NCI-H187 treated with DMSO at 0.1 percent for 48 hours (cell line): Measurements from ENCODE around the gene CNDP1.

Experiments used
- DNase-seq: peaks from one replicate; lab custom pipeline; 2025; lab: John Stamatoyannopoulos, UW

CNDP1 gene

DNA sequence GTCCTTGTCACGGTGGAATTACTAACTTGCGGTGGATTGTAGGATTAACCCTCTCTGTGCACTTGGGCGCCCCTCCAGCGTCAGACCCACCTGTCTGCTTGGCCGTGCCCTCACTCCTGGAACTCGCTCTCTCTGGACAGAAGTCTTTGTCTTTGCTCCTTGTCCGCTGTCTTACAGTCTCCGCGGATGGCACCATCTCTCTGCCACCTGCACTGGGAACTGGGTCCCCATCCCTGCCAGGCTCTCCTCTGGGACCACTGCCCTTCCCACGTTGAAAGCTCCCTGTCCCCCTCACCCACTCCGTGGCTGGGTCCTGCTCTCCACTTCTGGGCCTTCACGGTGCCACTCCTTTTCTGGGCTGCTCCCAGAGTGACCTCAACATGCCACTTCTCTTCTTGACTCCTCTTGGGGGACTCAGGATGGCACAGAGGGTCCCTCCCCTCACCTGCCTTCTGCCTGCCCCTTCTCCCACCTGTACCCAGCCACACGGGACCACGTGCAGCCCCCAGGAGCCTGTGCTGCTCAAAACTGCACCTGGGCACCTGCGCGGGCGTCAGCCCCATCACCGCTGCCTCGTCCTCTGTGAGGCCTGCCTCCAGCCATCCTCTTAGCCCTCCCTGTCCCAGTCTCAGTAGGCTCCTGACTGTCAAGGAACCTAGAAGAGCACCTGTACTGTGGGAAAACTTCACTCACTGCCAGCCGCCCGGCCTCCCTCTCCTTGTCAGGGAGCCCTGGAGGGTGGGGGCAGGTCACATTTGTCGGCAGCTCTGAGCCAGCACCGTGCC, 27.0 kb upstream of the CNDP1 start:
- DNase-seq, result no peak

DNA sequence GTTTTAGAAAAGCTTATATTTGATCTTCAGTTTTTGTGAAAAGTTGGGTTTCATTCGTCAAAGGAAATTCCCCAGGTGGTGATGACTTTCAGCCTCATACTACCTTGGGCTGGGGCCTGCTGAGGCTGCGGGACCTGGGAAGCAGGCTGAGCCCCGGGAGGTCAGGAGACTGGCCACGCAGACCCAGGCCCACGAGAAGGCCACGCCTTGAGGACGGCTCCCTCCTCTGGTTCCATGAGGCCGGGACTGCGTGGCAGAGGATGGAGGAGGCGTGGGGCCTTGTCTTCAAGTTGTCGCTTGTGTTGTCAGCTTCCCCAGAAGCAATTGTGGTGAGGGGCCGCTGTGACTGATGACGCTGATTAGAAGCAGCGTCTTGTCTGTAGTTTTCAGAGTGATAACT, 26.4 kb upstream of the CNDP1 start:
- DNase-seq, result no peak

DNA sequence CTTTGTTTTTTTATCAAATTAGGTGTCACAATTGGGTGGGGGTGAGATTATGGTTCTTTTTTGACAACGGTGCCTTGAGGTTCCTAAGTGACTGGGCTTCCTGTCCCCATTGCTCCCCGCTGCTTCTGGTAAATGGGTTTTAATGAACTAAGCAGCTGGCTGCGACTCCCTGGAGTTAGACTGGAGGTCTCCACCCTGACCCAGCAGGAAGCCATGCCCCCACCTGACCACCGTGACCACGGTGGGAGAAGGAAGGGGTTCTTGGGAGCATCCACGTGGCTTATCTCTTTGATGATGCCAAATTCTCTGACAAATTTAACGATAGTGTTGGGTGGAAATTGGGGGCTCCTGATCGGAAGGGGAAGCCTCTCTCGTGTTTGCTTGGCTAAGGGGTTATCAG, 25.9 kb upstream of the CNDP1 start:
- no peak for DNase-seq

DNA sequence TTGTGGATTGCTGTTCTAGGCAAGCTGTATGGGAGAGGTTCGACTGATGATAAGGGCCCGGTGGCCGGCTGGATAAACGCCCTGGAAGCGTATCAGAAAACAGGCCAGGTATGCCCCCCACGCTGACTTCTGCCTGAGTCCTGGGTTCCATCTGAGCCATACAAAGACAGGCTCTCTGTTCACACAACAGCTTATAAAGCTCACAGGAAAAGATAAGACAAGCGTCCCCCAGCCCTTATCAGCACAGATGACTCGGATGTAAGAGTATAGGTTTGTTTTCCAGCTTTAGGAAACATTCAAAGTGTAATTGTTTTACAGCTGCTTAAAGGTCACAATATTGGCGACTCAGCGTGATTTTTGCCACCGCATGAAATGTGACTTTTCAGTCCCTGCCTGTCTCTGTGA, 25.5 kb upstream of the CNDP1 start:
- no peak for DNase-seq

DNA sequence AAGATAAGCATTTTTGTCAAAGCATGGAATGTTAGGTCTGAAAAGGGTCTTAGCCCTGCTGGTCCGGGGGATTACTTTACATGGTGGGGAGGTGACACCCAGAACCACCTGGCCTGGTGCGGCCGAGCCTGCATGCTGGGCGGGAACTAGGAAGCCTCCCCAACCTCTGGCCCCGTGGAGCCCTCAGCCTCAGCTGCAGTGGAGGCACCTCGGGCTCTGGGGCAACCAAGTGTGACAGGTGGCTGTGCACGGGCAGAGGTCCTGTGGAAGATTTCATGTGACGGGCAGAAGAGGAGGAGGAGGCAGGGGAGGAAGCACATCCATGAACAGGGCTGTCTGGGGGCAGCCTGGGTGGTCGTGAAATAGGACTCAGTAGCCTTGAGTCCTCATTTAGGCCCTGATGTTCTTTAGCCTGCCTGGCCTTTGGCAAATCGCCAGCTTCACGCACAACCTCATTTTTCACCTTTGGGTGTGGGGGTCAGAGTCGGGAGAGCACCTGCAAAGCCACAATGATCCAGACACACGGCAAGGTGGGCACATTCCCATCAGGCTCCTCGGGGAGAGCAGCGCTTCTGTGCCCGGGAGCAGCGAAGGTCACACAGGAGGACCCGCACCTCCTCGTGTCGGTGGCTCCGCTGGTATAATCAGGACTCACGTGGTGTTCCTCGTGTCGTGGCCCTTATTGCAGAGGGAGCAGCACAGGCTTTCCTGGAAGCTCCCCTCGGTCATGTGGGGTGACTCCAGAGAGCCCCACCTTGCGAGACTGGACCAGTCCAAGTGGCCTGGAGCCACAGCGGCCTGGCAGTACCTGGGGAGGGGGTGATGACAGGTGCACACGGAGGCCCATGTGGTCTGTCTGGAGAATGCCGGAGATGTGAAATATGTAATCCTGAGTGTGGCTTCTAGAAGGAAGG, 24.2 kb upstream of the CNDP1 start:
- DNase-seq, result no peak

DNA sequence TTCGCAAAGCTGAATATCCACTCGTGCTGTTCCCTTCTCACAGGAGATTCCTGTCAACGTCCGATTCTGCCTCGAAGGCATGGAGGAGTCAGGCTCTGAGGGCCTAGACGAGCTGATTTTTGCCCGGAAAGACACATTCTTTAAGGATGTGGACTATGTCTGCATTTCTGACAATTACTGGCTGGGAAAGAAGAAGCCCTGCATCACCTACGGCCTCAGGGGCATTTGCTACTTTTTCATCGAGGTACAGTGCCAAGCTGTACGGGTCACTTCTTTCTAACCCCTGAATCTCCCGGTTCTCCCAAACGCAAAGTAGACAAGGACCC, 23.6 kb upstream of the CNDP1 start:
- no peak for DNase-seq

DNA sequence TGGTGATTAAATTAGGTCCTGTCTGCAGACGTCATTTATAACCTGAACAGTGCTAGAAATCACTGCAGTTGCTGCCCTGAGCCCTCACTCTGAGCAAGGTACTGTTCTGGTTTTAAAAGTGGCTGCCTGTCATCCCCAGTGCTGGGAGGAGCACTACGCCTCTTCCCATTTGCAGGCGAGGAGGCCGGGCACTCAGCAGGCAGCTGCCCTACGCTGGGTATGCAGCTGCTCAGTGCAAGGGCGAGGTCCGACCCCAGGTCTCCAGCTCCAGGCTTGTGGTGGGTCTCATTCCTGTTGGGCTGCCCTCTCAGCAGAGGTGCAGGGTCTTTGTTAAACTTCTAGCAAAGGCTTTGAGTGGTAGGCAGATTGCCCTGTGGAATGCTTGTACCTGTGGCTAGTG, 22.5 kb upstream of the CNDP1 start:
- DNase-seq, result no peak

DNA sequence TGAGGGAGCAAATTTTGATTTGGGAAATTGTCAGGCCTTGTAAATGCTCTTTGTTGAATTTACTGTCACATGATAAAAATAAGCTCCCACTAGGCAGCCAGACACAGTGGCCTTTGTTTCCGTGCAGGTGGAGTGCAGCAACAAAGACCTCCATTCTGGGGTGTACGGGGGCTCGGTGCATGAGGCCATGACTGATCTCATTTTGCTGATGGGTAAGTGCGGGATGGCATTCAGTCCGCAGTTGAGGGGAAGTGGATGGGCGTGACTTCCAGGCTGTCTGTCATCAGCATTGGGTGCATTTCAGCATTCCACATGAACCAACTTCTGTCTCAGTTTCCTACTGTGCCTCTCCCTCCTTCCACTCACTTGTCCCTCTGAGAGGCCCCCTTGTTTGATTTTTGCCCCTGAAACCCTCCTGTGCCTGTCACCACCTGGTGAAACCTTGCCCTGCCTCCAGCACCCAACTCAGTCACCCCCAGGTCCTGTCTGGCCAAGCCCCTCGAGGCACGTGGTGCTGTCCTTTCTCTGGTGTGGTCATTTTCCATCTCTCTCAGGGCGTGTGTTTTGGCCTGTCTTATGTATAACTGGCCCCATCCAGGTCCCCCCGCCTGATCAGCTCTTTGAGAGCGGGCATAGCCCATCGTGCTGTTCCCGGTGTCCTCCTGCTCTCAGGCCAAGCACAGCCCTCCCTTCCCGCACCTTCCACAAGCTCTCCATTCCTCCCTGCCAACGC, 21.8 kb upstream of the CNDP1 start:
- no peak for DNase-seq

DNA sequence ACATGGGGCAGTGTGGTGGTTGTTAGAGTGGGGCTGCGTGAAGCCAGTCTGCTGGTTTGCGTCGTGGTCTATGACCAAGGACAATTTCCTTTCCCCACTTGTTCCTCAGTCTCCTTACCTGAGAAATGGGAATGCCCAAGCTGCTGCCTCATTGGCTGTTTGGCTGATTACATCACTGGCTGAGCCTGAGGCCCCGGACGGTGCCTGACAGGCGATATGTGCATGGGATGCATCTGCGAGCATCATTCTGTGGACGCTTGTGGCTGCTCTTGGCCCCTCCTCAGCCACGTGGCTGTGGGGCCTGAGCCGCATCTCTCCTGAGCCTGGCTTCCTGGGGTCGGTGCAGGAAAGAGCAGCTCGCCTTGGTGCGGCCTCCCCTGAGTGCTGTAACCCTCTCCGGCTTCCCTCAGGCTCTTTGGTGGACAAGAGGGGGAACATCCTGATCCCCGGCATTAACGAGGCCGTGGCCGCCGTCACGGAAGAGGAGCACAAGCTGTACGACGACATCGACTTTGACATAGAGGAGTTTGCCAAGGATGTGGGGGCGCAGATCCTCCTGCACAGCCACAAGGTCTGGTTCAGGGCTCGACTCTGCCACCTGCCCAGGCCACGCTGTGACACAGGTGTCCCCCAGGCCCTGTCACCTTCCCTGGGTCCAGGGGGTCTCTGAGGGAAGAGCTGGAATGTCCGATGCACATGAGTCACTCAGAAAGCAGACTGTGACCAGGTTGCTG, 21.0 kb upstream of the CNDP1 start:
- no peak for DNase-seq

DNA sequence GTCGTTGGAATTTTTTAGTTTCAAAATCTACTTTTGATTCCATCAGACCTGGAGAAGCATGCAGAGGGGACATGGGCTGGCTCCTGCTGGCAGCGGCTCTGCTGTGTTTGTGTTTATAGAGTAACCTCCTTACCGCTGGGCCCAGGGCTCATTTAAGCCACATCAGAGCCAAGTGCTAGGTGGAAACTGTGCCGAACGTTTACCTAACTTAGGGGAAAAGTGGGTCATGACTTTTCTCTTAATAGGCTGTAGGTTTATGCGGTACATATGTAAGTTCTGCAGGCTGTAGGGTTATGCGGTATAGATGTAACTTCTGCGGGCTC, 20.5 kb upstream of the CNDP1 start:
- no peak for DNase-seq

DNA sequence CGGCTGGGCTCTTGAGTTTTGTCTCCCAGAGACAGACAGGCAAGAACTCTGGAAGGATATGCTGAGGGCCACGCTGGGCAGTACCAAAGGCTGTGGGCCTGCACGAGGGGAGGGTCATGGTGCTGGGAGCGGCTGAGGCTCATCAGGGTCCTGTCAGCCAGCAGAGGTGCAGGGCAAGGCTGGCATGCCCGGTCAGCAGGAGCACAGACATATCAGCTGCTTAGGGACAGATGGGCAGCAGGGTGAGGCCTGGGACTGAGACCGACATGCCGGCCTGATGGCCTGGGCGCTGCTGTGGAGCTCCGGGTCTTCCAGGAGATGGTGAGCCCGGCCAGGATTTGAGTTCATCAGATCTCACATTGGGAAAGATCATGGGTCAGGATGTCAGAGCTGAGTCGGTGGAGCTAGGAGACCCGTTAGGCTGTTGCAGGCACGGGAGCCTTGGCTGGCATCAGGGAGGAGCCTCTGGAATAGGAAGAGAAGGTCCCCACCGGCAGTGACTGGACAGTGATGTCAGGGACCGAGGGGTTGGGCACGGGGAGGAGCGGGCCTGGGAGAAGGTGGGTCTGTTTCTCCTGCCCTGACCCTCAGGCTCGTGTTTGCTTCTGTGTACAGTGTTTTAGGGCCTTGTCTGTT, 19.3 kb upstream of the CNDP1 start:
- no peak for DNase-seq

DNA sequence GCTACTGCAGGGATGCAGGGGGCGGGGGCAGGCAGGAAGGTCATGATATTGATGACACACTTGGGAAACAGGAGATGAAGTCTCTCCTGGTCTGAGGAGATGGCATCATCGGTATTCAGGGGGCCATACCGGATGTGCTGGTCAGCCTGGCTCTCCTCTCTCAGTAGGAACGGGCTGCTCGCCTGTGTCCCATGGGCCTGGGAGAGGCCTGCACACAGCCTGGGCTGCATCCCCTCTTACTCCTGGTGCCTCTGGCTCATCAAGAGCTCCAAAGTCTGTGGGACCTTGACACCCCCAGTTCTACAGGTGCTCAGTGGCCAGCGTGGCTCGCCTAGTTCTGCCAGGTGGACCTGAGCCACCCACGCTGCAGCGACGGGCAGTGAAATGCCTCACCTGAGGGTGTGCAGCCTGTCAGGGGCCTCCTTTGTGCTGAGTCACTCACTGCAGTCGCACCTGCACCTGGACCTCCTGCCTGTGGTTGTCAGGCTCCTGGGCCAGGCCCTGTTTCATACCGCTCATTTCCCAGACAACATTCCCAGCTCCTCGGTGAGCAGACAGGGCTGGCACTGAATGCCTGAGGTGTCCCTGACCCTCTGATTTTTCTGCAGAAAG, 18.6 kb upstream of the CNDP1 start:
- DNase-seq, result no peak

DNA sequence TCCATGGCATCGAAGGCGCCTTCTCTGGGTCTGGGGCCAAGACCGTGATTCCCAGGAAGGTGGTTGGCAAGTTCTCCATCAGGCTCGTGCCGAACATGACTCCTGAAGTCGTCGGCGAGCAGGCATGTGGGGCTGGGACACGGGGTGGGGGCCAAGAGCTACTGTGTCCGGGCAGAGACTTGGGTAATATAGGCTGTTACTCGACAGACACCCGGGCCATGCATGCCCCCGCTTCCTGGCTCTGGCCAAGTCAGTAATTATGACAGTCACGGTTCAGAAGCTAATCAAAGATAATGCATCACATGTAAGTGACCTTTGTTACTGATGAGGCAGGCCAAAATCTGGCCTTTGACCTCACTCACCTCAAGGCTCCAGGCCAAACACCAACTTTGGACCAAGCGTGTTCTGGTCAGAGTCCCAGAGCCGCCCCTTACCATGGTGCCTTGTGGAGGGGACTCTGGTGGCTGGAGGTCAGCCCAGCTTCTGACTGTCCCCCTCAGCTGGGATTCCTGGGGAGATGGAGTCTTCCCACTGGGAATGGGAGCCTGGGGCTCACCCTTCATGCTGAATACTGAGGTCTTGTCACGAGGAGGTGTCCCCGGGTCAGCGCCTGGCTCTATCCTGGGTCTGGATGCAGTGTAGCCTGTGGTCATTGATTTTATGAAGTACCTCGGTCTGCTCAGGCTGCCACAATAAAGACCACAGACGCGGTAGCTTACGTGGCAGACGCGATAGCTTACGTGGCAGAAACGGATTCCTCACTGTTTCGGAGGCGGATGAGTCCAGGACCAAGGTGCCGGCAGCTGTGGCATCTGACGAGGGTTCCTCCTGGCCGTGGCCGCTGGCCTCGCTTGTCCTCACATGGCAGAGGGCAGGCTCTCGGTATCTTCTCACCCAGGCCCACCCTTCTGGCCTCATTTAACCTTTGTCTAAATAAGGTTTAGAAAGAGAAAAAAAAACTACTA, 17.7 kb upstream of the CNDP1 start:
- no peak for DNase-seq

DNA sequence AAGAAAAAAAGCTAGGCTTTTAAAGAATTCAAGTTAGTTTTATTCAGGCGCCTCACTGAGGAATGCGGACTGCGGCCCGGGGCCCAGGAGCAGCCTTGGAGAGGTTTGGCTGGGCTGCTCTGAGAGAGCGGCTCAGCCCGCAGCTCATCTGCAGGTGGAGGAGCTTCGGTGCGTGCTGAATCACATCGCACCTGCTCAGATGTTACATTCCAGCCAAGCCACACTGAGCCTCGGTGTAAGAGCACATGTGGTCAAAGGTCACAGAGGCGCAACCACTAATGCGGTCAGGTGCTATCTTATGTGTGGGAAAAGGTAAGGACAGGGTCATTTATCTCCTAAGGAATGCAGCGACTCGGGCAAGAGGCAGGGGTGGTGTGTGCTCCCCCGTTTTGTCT, 17.1 kb upstream of the CNDP1 start:
- no peak for DNase-seq

DNA sequence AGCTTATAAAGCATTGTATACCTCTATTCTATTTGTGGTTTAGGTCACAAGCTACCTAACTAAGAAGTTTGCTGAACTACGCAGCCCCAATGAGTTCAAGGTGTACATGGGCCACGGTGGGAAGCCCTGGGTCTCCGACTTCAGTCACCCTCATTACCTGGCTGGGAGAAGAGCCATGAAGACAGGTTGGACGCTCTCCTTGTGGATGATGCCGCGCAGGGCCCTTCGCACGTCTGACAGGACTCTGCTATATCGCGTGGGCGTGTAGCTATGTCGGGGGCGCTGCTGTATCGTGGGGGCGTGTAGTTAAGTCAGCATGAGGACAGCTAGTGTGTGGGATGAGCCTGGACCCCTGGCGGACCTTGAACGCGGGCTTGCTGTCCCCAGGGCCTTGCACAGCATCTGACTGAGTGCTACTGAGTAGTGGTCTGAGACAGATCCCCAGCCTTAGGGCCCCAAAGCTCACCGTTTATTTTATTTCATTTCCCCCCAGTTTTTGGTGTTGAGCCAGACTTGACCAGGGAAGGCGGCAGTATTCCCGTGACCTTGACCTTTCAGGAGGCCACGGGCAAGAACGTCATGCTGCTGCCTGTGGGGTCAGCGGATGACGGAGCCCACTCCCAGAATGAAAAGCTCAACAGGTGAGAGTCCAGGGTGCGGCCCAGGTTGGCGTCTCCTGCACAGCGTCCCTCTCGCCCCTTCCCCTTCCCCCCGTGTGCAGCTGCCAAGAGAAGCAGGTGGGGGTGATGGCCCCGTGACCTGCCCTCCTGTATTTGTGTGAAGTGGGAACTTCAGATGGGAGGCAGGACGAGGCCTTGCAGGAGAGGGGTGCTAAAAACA, 15.6 kb upstream of the CNDP1 start:
- DNase-seq, result no peak

DNA sequence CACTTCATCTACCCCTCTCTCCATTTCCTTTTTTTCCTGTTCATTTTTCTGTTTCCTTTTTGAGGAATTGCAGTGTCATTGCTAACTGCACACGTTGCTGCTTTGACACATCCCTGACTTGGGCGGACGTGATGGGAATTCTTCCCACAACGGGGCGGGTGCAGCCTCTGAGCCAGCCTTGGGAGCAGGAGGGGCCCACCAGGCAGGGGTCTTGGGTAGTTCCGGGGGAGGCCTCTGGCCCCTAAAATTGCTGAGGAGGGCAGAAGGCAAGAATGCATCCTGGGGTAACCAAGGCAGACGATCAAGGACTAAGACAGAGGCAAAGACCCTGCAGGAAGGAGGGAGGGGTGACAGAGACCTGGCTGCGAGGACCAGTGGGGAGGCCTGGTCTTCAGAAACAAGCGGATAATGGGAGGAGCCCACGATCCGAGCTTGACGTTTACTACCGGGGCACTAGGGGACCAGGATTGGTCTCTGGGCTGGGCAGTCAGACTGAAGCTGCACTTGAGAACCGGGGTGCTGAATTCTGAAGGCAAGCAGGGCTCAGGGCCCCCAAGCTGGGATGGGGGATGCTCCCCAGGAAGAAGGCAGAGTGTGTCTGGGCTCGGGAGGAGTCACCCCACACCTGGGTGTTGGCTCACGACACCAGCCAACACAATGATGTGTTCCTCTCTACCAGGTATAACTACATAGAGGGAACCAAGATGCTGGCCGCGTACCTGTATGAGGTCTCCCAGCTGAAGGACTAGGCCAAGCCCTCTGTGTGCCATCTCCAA, 14.8 kb upstream of the CNDP1 start:
- no peak for DNase-seq

DNA sequence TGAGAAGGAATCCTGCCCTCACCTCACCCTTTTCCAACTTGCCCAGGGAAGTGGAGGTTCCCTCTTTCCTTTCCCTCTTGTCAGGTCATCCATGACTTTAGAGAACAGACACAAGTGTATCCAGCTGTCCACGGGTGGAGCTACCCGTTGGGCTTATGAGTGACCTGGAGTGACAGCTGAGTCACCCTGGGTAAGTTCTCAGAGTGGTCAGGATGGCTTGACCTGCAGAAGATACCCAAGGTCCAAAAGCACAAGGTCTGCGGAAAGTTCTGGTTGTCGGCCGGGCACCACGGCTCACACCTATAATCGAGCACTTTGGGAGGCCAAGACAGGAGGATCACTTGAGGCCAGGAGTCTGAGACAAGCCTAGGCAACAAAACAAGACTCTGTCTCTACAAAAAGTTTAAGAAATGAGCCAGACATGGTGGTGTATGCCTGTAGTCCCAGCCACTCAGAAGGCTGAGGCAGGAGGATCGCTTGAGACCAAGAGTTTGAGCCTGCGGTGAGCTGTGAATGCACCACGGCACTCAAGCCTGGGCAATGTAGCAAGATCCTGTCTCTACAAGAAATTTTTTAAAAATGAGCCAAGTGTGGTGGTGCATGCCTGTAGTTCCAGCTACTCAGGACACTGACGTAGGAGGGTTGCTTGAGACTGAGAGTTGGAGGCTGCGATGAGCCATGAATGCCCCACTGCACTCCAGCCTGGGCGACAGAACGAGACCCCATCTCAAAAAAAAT, 14.0 kb upstream of the CNDP1 start:
- DNase-seq, result no peak
